ENCODE results near the gene FADS3.

The FADS3 gene

GRCh38 chr11:61922539-61922938 is 31.2 kb upstream of the FADS3 start:
- peak overlapping the region; percentile 98 to 100 (median 99) for H3K27ac Mint-ChIP-seq
- TF ChIP-seq CTCF (IDR thresholded peaks at IDR 0.05; ENCODE audit: unreplicated experiment in 3 of 3) = no peak
- H3K4me1 Mint-ChIP-seq = peaks cover 85% of the 10 kb centered on the region
- H3K36me3 Mint-ChIP-seq (ENCODE audit: low read depth) = peaks cover 2% of the 10 kb centered on the region
- H3K4me3 Mint-ChIP-seq = peak overlapping the region; percentile 19 to 73 (median 55)
- peaks cover 7% of the 10 kb centered on the region for H3K27me3 Mint-ChIP-seq (ENCODE audit: low read depth)
- peaks cover under 1% of the 10 kb centered on the region for H3K9me3 Mint-ChIP-seq

- peak overlapping the region in 2 of 3 experiments; percentile 4 to 55 for H3K4me3 Mint-ChIP-seq
- H3K27ac Mint-ChIP-seq = peak overlapping the region; percentile 85 to 90 (median 88)
- TF ChIP-seq CTCF (IDR thresholded peaks at IDR 0.05; ENCODE audit: unreplicated experiment in 3 of 3) = no peak
- H3K9me3 Mint-ChIP-seq = no peaks in the 10 kb centered on the region
- peaks cover 78% of the 10 kb centered on the region for H3K4me1 Mint-ChIP-seq
- H3K36me3 Mint-ChIP-seq (ENCODE audit: low read depth) = no peaks in the 10 kb centered on the region
- H3K27me3 Mint-ChIP-seq (ENCODE audit: low read depth) = peaks cover 7% of the 10 kb centered on the region
Observed at GRCh38 chr11:61921446-61921845, 30.1 kb upstream of the FADS3 start.

- no peak for TF ChIP-seq CTCF (IDR thresholded peaks at IDR 0.05; ENCODE audit: unreplicated experiment in 3 of 3)
- Mint-ChIP-seq H3K27ac (peak overlapping the region; percentile 81 to 98 (median 92)), H3K4me3 (peak overlapping the region; percentile 61 to 93 (median 65)), H3K36me3 (ENCODE audit: low read depth) (no peaks in the 10 kb centered on the region), H3K9me3 (no peaks in the 10 kb centered on the region), H3K27me3 (ENCODE audit: low read depth) (peaks cover 11% of the 10 kb centered on the region), H3K4me1 (peaks cover 70% of the 10 kb centered on the region)
Observed at GRCh38 chr11:61919705-61920631, 28.6 kb upstream of the FADS3 start.

GRCh38 chr11:61918938-61919704 is 27.8 kb upstream of the FADS3 start:
- Mint-ChIP-seq H3K4me1 (peaks cover 68% of the 10 kb centered on the region), H3K4me3 (peak overlapping the region; percentile 85 to 93 (median 93)), H3K27me3 (ENCODE audit: low read depth) (peaks cover 11% of the 10 kb centered on the region), H3K9me3 (no peaks in the 10 kb centered on the region), H3K36me3 (ENCODE audit: low read depth) (no peaks in the 10 kb centered on the region), H3K27ac (peak overlapping the region; percentile 81 to 98 (median 92))
- TF ChIP-seq CTCF (IDR thresholded peaks at IDR 0.05; ENCODE audit: unreplicated experiment in 3 of 3) = no peak

- peaks cover 66% of the 10 kb centered on the region for H3K4me1 Mint-ChIP-seq
- H3K9me3 Mint-ChIP-seq = no peaks in the 10 kb centered on the region
- H3K27me3 Mint-ChIP-seq (ENCODE audit: low read depth) = peaks cover 11% of the 10 kb centered on the region
- peak overlapping the region; percentile 85 to 93 (median 93) for H3K4me3 Mint-ChIP-seq
- no peaks in the 10 kb centered on the region for H3K36me3 Mint-ChIP-seq (ENCODE audit: low read depth)
- peak overlapping the region; percentile 81 to 98 (median 92) for H3K27ac Mint-ChIP-seq
- no peak for TF ChIP-seq CTCF (IDR thresholded peaks at IDR 0.05; ENCODE audit: unreplicated experiment in 3 of 3)
Observed at GRCh38 chr11:61918251-61918937, 27.0 kb upstream of the FADS3 start.

Data from nephron (organoid).